Measurements from ENCODE around the gene MRPS23. TPM values are rescaled to one million over a fixed set of nuclear protein-coding genes. Genes with fewer than 3 reads are reported as not detected.

MRPS23 gene
- 26.1 and 27.6 TPM in 2 replicates for total RNA-seq

DNA sequence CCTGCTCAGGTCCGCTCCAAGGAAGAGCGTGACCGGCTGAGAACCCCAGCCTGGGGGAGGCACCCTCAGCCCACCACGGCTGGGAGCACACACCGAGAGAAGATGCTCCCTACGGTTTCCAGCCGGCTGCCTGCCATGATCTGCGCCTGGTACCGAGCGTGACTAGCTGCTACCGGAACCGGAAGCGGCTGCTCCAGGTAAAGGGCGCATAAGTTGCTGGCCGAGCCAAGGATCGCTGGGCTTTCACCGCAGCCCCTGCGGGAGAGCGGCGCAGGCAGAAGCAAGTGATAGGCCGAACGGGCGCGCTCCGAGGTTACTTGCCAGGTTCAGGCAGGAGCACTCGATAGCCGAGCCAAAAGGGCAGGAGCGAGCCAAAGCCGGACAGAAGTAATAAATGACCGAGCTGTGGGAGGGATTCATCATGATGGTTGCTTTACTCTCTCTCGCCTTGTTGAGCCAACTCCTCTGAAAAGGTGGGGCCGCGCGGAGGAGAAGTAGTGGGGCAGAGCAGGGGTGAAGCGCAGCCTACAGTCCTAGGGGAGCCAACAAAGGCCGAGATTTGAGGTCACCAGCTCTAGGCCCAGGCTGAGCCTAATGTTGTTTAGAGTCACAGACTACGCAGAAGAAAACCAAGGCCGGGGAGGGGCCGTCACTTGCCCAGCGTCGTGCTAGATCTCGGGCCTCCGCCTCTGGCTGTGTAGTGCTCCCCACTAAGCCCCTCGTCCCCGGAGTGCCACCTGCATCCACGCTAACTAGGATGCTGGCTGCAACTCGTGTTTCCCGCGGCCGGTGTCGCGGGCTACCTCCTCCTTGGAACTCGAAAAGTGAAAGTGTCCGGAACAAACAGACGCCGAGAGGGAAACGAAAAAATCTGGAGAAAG is at the start of gene MRPS23:
Gene MRPS23 (minus strand): TSS at position 171 of the 881 bp plus-strand sequence. CDS start 34 bp downstream, at position 137.

Other genes starting within 250 kb of the MRPS23 start
- gene CCDC182, start 104.7 kb downstream of the MRPS23 start, total RNA-seq: not detected in 2 replicates
- gene CUEDC1, start 105.4 kb upstream of the MRPS23 start, total RNA-seq: 14.0 and 14.4 TPM in 2 replicates
- 33.7 and 37.2 TPM in 2 replicates for gene VEZF1, start 138.2 kb upstream of the MRPS23 start, total RNA-seq
- gene SRSF1, start 157.2 kb upstream of the MRPS23 start, total RNA-seq: 309 and 476 TPM in 2 replicates
- 15.1 and 22.0 TPM in 2 replicates for gene DYNLL2, start 233.4 kb upstream of the MRPS23 start, total RNA-seq